ENCODE measurements around the gene FAM170B. TPM values are rescaled to one million over a fixed set of nuclear protein-coding genes. Genes with fewer than 3 reads are reported as not detected.

FAM170B gene
- total RNA-seq: not detected

GRCh38 chr10:49133706-49134248 lies at the start of gene FAM170B:
Gene FAM170B (minus strand): TSS chr10:49134021. CDS start chr10:49133918, 103 bp downstream.
- ChIA-PET POLR2A (no interaction called here), CTCF (no interaction called here)

- ChIA-PET CTCF (interaction anchor here (1.5 kb wide), 1 partner anchor 18 kb away, joined by 3 read pairs; no protein-coding TSS in a partner anchor), POLR2A (no interaction called here)
Measured at GRCh38 chr10:49182776-49183175, 49.0 kb upstream of the FAM170B start.

GRCh38 chr10:49180444-49180860 lies 46.6 kb upstream of the FAM170B start:
- POLR2A ChIA-PET: no interaction called here
- CTCF ChIA-PET: no interaction called here

GRCh38 chr10:49179699-49180443 lies 46.0 kb upstream of the FAM170B start:
- ChIA-PET POLR2A (no interaction called here), CTCF (no interaction called here)

GRCh38 chr10:49178489-49179471 lies 45.0 kb upstream of the FAM170B start:
- ChIA-PET CTCF (interaction anchor here (0.7 kb wide), 1 partner anchor 335 kb away, joined by 3 read pairs; no protein-coding TSS in a partner anchor), POLR2A (no interaction called here)

- POLR2A ChIA-PET: no interaction called here
- CTCF ChIA-PET: interaction anchor here (1.5 kb wide), 1 partner anchor 13 kb away, joined by 3 read pairs; no protein-coding TSS in a partner anchor
Measured at GRCh38 chr10:49177391-49178355, 43.9 kb upstream of the FAM170B start.

- POLR2A ChIA-PET: no interaction called here
- CTCF ChIA-PET: interaction anchor here (1.5 kb wide), 1 partner anchor 12 kb away, joined by 3 read pairs; no protein-coding TSS in a partner anchor
Measured at GRCh38 chr10:49176310-49177268, 42.8 kb upstream of the FAM170B start.

GRCh38 chr10:49175587-49176309 lies 41.9 kb upstream of the FAM170B start:
- ChIA-PET POLR2A (no interaction called here), CTCF (no interaction called here)

GRCh38 chr10:49174926-49175500 lies 41.2 kb upstream of the FAM170B start:
- CTCF ChIA-PET: interaction anchor here (1.4 kb wide), 1 partner anchor 11 kb away, joined by 3 read pairs; no protein-coding TSS in a partner anchor
- POLR2A ChIA-PET: no interaction called here

GRCh38 chr10:49174261-49174925 lies 40.6 kb upstream of the FAM170B start:
- ChIA-PET CTCF (interaction anchor here (1.4 kb wide), 1 partner anchor 10 kb away, joined by 3 read pairs; no protein-coding TSS in a partner anchor), POLR2A (no interaction called here)

GRCh38 chr10:49173853-49174252 lies 40.0 kb upstream of the FAM170B start:
- CTCF ChIA-PET: interaction anchor here (0.8 to 1.4 kb wide), 2 partner anchors 10 to 16 kb away, joined by 3 read pairs; no protein-coding TSS in a partner anchor
- POLR2A ChIA-PET: no interaction called here

GRCh38 chr10:49173201-49173772 lies 39.5 kb upstream of the FAM170B start:
- CTCF ChIA-PET: interaction anchor here (0.8 to 1.4 kb wide), 2 partner anchors 9 to 16 kb away, joined by 3 read pairs; no protein-coding TSS in a partner anchor

GRCh38 chr10:49172777-49173132 lies 38.9 kb upstream of the FAM170B start:
- POLR2A ChIA-PET: no interaction called here
- CTCF ChIA-PET: no interaction called here

More at GRCh38 chr10:49173201-49173772, 39.5 kb upstream of the FAM170B start:
- POLR2A ChIA-PET: no interaction called here

GRCh38 chr10:49172061-49172776 lies 38.4 kb upstream of the FAM170B start:
- CTCF ChIA-PET: no interaction called here
- POLR2A ChIA-PET: no interaction called here

- CTCF ChIA-PET: no interaction called here
- POLR2A ChIA-PET: no interaction called here
Measured at GRCh38 chr10:49171326-49172060, 37.7 kb upstream of the FAM170B start.
